Colonic mucosa (tissue), 4 donors: ENCODE results near the gene ABCG1. TPM values are rescaled to one million over a fixed set of nuclear protein-coding genes. Genes with fewer than 3 reads are reported as not detected.
A peak's percentile ranks its signal among the peaks of the same experiment; 100 is the strongest.

Experiments
- DNase-seq: peaks from one replicate; pipeline ENCODE4 v3.0.0-alpha.2; 2020
- H3K27ac ChIP-seq: fragments of 200-600 bp; one replicate; pipeline ENCODE4 v1.8.0; 2021
- H3K27me3 ChIP-seq: fragments of 200-600 bp; one replicate; pipeline ENCODE4 v1.8.0; 2021
- H3K36me3 ChIP-seq: fragments of 200-600 bp; one replicate; pipeline ENCODE4 v1.8.0; 2021
- H3K4me1 ChIP-seq: fragments of 200-600 bp; one replicate; pipeline ENCODE4 v1.8.0; 2021; ENCODE audit warnings: mild to moderate bottlenecking
- H3K4me3 ChIP-seq: fragments of 200-600 bp; one replicate; pipeline ENCODE4 v1.8.0; 2021
- H3K9ac ChIP-seq, 2 donors: one replicate each; pipeline ENCODE4 v1.7.0; 2013; ENCODE audit warnings: control low read depth in 2 of 2, low read depth in 2 of 2, low read length in 2 of 2
- H3K9me3 ChIP-seq: fragments of 200-600 bp; one replicate; pipeline ENCODE4 v1.8.0; 2021
- intact Hi-C: fragments of 100-400 bp; cut with DNase I; formaldehyde crosslinking; loops from one replicate; pipeline ENCODE4 v1.14.1; 2022
- total RNA-seq, 2 donors: library from RNA; stranded (reverse); fragmentation: NEBNext Ultra II Directional in 1 of 2; extraction: Animal tissue kit (Norgen Biotek cat#: 25700) in 1 of 2; gene quantifications; one replicate each; pipeline ENCODE4 v1.2.1, GENCODE V29; 2021
- TF ChIP-seq, protein P1 (sequence below): fragments of 200-600 bp; IDR thresholded peaks from one replicate; pipeline ENCODE4 v1.8.0; 2022; ENCODE audit warnings: antibody characterized with exemption, mild to moderate bottlenecking
- donor health status: healthy.
- donor health status: DM: no; HTN: no; CAD: no.
- donor health status: DM: no; HTN: no; CAD: no.

Gene ABCG1
- total RNA-seq, 2 donors from 2014 or later = 13.8 to 60.0 TPM

DNA sequence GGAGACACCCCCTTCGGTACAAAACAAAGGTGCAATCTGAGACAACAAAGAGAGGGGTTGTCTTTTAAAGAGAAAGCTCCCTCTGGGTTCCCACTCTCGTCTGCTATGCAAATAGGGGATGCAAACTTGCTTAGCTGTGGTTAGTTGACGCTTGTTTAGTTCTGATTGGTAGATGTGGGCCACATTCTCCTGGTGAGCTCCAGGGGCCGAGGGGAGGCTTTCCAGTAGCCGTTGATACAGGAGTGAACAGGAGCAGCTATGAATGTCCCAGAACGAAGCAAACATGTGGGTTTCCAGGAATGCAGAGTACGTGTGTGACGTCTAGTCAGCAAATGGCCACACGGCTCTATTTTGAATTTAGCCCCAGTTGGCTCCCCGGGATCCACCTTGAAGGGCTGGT lies 117.1 kb downstream of the ABCG1 start:
- Histone ChIP-seq H3K9me3 (no peaks in the 10 kb centered on the region), H3K36me3 (no peaks in the 10 kb centered on the region), H3K9ac (no peak overlapping the region), H3K27me3 (peaks cover 3% of the 10 kb centered on the region), H3K27ac (no peak overlapping the region), H3K4me1 (peaks cover 10% of the 10 kb centered on the region), H3K4me3 (no peak overlapping the region)
- intact Hi-C loops = no loop called here
- TF ChIP-seq, protein P1, sequence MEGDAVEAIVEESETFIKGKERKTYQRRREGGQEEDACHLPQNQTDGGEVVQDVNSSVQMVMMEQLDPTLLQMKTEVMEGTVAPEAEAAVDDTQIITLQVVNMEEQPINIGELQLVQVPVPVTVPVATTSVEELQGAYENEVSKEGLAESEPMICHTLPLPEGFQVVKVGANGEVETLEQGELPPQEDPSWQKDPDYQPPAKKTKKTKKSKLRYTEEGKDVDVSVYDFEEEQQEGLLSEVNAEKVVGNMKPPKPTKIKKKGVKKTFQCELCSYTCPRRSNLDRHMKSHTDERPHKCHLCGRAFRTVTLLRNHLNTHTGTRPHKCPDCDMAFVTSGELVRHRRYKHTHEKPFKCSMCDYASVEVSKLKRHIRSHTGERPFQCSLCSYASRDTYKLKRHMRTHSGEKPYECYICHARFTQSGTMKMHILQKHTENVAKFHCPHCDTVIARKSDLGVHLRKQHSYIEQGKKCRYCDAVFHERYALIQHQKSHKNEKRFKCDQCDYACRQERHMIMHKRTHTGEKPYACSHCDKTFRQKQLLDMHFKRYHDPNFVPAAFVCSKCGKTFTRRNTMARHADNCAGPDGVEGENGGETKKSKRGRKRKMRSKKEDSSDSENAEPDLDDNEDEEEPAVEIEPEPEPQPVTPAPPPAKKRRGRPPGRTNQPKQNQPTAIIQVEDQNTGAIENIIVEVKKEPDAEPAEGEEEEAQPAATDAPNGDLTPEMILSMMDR = no peak
- DNase-seq = peak; percentile 16

DNA sequence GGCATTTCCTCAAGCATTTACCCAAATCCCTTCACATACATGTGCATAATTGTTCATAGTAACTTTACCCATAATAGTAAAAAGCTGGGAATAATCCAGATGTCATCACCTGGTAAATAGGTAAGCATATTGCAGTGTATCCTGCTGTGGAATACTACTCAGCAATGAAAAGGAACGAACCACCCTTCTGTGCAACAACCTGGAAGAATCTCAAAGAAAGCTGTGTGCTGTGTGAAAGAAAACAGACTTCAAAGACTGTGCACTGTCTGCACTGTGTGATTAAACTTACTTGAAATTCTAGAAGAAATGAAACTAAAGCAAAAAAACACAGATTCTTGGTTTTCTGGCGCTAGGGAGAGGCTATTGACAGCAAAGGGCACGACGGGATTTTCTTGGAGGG lies 118.3 kb downstream of the ABCG1 start:
- no peak for DNase-seq
- peaks cover 3% of the 10 kb centered on the region for H3K27me3 ChIP-seq
- intact Hi-C loops = no loop called here
- no peaks in the 10 kb centered on the region for H3K36me3 ChIP-seq
- no peak overlapping the region for H3K4me3 ChIP-seq
- H3K4me1 ChIP-seq = peaks cover 5% of the 10 kb centered on the region
- no peaks in the 10 kb centered on the region for H3K9me3 ChIP-seq
- no peak overlapping the region for H3K9ac ChIP-seq
- no peak overlapping the region for H3K27ac ChIP-seq
- TF ChIP-seq, protein P1 = no peak

DNA sequence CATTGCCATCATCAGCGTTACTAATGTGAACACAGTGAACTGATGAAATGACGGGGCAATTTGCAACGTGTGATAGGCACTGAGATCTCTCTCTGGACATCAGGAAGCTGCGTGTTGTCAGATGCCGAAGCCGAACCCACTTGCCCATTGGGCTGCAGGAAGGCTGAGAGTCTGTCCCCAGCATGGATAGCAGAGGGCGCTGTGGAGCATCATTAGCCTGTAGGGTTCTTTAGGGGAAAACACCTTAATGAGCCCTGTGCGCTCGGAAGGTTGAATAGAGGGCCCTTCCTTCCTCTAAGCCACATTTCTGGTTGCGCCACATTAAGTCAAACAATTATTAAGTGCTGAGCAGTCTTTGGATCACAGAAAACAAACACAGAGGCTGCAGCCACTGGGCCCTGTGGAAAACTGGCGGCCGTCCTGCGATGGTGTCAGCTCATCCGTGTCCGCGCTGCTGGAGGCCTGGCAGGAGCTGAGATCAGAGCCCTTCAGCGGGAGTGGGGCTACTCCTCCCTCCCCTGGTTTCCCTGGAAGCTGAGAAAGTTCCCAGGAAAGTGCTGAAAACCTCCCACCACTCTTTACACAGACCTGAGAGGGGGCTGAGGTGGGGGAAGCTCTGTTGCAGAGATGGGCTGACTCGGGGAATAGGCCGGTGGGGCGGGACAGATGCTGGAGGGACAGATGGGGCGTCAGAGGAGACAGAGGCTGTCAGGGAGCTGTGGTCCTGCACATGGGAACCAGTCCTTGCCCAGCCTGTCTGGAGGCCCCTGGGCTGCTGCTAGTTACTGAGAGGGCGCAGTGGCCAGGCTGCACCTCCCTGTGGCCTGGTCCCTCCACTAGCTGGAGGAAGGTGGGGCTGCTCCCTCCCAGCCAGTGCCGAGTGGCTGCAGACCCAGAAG lies 119.1 kb downstream of the ABCG1 start:
- intact Hi-C loops = no loop called here
- H3K4me1 ChIP-seq = peaks cover 4% of the 10 kb centered on the region
- H3K27me3 ChIP-seq = peaks cover 3% of the 10 kb centered on the region

DNA sequence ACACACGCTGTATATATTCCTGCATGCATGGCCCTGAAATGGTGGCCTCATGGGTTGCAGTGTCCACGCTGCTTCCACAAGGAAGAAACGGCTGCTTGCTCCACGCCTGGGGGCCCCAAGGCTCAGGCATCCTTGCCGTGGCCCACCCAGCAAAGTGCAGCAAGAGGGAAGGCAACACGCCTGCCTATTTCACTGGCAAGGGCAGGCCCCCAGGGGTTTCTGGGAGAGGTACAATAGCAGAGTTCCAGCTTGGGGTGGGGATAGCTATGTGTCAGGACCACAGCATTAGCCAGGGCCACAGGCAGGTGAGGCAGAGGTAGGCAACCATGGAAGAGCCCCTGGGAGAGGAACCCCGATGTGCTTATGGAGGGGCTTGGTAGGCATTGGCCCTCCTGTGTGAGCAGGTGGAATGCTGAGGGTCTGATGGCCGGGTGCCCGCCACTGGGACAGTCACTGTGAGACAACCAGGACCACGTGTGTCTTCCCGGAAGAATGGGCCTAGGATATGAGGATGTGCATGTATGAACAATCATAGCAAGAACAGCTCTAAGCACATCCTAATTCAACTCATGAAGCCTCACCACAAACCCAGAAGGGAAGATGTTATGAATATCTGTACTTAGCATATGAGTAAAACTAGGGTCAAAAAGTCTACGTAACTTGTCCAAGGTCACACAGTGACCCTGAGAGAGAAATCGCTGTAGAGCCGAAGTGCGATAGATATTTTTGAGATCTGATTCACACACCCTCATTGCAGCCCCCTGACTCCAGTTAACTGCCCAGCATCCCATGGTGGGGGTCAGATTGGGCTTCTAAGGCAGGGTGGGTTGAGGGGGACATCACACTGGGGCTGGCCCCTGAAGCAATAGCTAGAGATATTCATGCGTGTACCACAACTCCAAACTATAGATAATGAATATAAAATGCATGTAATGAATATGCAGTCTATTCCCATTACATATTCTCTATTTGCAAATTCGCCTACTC lies 120.1 kb downstream of the ABCG1 start:
- intact Hi-C loops = no loop called here
- TF ChIP-seq, protein P1 = no peak
- peak overlapping the region in 1 of 2 donors; percentile 19 for H3K9ac ChIP-seq
- H3K4me1 ChIP-seq = peaks cover 4% of the 10 kb centered on the region
- peak; percentile 16 for DNase-seq
- peaks cover 3% of the 10 kb centered on the region for H3K27me3 ChIP-seq
- H3K27ac ChIP-seq = no peak overlapping the region
- H3K4me3 ChIP-seq = no peak overlapping the region
- H3K36me3 ChIP-seq = no peaks in the 10 kb centered on the region
- H3K9me3 ChIP-seq = no peaks in the 10 kb centered on the region

More for the DNA sequence above, 119.1 kb downstream of the ABCG1 start:
- Histone ChIP-seq H3K9me3 (no peaks in the 10 kb centered on the region), H3K36me3 (no peaks in the 10 kb centered on the region), H3K27ac (no peak overlapping the region), H3K9ac (peak overlapping the region in 1 of 2 donors; percentile 19), H3K4me3 (no peak overlapping the region)
- TF ChIP-seq, protein P1 = peak; percentile 66
- peak; percentile 90 for DNase-seq
